HL-60 (cell line): ENCODE results near the gene ISLR2.

ENCODE experiments used
- DNase-seq, 2 experiments: peaks; one replicate each; pipeline ENCODE4 v3.0.0-alpha.2; 2010 to 2020; ENCODE audit warnings: low read depth in 1 of 2, low spot score in 1 of 2
- H3K27ac ChIP-seq: fragments of 250-450 bp; sonication (Bioruptor Pico); replicated peaks from 2 replicates; pipeline ENCODE4 v1.5.1; 2020; ENCODE audit warnings: mild to moderate bottlenecking, moderate library complexity
- H3K27me3 ChIP-seq: fragments of 250-450 bp; sonication (Bioruptor Pico); 2 replicates; pipeline ENCODE4 v1.5.1; 2021; ENCODE audit warnings: mild to moderate bottlenecking, moderate library complexity; ENCODE audit not compliant: insufficient read depth, poor library complexity, severe bottlenecking
- H3K4me3 ChIP-seq: replicated peaks from 2 replicates; pipeline ENCODE4 v1.5.1; 2011; ENCODE audit warnings: mild to moderate bottlenecking, control low read depth, low read length; ENCODE audit not compliant: insufficient read depth
- GABPA ChIP-seq: IDR thresholded peaks from 2 replicates; pipeline ENCODE4 v1.6.1; 2012; ENCODE audit warnings: low read depth
- POLR2AphosphoS5 ChIP-seq: IDR thresholded peaks from 2 replicates; pipeline ENCODE4 v1.6.1; 2012; ENCODE audit warnings: low read depth
- SPI1 ChIP-seq: IDR thresholded peaks from 2 replicates; pipeline ENCODE4 v1.6.1; 2012; ENCODE audit warnings: low read depth, mild to moderate bottlenecking, borderline replicate concordance
- TF ChIP-seq, protein P1 (sequence below): IDR thresholded peaks from one replicate; pipeline ENCODE4 v1.5.1; 2011; ENCODE audit warnings: low read length, control low read depth, inconsistent platforms; ENCODE audit not compliant: insufficient read depth
- TF ChIP-seq, protein P2 (sequence below): IDR thresholded peaks from 2 replicates; pipeline ENCODE4 v1.6.1; 2012; ENCODE audit warnings: low read depth; ENCODE audit not compliant: insufficient replicate concordance

Gene ISLR2

DNA sequence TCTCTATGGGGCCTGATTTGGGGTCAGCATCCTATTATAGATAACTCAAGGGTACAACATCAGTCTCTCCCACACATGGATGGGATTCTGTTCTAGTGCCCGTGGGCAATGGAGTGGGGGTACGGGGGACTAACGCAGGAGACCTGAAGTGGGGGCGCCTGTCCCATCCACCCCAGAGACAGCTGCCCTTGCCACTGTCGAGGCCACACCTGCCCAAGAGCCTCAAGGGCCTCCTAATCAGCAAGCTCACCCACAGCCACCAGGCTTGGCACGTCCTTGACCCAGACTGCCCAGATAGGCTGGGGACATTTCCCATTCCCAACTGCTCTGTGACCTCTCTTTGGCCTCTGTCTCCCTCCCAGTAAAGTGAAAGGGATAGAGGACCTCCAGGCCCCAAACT, 8.5 kb upstream of the ISLR2 start:
- DNase-seq: no peak
- no peak overlapping the region for H3K27ac ChIP-seq

DNA sequence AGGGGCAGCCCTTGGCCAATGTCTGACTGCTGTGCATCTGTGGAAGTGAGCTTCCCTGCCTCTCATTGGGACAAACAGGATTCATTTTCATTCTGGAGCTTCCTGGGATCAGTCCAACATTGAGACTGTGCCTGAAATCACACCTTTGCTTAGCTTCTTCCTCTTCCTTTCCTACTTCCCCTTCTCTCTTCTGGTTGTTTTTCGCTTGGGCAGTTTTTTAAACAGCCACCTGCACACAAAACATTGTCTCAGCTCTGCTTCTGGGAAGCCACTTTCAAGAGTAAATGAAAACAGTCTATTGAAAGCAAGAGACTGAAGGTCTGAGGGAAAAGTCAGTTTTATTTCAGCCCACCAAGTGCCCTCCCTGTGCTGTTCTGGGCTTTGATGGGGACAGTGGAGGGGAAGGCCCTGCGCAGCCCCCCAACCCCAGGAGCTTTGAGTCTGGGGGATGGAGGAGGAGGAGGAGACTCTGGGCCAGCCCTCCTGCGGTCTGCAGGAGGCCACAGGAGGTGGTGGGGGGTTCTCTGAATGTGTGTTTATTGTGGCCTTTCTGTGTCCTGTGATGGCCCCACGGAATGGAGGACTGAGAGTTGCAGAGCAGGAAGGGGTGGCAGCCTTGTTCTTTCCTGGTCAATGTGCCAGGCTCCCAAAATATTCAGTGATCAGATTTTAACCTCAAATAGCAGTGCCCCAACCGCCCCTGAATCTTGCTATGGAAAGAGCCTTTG, 7.8 kb upstream of the ISLR2 start:
- H3K4me3 ChIP-seq: no peak overlapping the region
- DNase-seq: no peak
- H3K27ac ChIP-seq: no peak overlapping the region
- TF ChIP-seq, protein P1, sequence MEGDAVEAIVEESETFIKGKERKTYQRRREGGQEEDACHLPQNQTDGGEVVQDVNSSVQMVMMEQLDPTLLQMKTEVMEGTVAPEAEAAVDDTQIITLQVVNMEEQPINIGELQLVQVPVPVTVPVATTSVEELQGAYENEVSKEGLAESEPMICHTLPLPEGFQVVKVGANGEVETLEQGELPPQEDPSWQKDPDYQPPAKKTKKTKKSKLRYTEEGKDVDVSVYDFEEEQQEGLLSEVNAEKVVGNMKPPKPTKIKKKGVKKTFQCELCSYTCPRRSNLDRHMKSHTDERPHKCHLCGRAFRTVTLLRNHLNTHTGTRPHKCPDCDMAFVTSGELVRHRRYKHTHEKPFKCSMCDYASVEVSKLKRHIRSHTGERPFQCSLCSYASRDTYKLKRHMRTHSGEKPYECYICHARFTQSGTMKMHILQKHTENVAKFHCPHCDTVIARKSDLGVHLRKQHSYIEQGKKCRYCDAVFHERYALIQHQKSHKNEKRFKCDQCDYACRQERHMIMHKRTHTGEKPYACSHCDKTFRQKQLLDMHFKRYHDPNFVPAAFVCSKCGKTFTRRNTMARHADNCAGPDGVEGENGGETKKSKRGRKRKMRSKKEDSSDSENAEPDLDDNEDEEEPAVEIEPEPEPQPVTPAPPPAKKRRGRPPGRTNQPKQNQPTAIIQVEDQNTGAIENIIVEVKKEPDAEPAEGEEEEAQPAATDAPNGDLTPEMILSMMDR: no peak
- TF ChIP-seq SPI1: peak; percentile 27; the same call in 1 of the 2 replicates
- TF ChIP-seq GABPA: no peak
- H3K27me3 ChIP-seq: peaks cover 5% of the 10 kb centered on the region

More for the DNA sequence above, 8.5 kb upstream of the ISLR2 start:
- no peak overlapping the region for H3K4me3 ChIP-seq
- no peak for TF ChIP-seq POLR2AphosphoS5
- TF ChIP-seq SPI1: no peak
- no peak for TF ChIP-seq GABPA
- TF ChIP-seq, protein P2, sequence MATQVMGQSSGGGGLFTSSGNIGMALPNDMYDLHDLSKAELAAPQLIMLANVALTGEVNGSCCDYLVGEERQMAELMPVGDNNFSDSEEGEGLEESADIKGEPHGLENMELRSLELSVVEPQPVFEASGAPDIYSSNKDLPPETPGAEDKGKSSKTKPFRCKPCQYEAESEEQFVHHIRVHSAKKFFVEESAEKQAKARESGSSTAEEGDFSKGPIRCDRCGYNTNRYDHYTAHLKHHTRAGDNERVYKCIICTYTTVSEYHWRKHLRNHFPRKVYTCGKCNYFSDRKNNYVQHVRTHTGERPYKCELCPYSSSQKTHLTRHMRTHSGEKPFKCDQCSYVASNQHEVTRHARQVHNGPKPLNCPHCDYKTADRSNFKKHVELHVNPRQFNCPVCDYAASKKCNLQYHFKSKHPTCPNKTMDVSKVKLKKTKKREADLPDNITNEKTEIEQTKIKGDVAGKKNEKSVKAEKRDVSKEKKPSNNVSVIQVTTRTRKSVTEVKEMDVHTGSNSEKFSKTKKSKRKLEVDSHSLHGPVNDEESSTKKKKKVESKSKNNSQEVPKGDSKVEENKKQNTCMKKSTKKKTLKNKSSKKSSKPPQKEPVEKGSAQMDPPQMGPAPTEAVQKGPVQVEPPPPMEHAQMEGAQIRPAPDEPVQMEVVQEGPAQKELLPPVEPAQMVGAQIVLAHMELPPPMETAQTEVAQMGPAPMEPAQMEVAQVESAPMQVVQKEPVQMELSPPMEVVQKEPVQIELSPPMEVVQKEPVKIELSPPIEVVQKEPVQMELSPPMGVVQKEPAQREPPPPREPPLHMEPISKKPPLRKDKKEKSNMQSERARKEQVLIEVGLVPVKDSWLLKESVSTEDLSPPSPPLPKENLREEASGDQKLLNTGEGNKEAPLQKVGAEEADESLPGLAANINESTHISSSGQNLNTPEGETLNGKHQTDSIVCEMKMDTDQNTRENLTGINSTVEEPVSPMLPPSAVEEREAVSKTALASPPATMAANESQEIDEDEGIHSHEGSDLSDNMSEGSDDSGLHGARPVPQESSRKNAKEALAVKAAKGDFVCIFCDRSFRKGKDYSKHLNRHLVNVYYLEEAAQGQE: no peak
- TF ChIP-seq, protein P1: no peak
- H3K27me3 ChIP-seq: peaks cover 5% of the 10 kb centered on the region

DNA sequence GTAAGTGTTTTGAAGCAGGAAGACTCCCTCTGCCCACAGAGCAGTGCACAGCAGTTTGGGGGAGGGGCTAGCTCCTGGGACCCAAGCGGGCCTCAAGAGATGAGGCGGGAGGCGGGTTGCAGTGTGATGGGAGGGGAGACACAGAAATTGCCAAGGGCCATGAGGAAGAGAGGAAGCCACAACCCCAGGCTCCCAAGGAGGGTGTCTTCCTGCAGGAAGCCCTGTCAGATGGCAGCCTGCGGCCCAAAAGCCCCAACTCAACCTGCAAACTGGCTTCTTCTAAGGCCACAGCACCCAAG, 7.3 kb upstream of the ISLR2 start:
- Histone ChIP-seq H3K4me3 (no peak overlapping the region), H3K27ac (no peak overlapping the region), H3K27me3 (peaks cover 10% of the 10 kb centered on the region)
- DNase-seq: no peak
- TF ChIP-seq, protein P2: no peak
- TF ChIP-seq GABPA: no peak

DNA sequence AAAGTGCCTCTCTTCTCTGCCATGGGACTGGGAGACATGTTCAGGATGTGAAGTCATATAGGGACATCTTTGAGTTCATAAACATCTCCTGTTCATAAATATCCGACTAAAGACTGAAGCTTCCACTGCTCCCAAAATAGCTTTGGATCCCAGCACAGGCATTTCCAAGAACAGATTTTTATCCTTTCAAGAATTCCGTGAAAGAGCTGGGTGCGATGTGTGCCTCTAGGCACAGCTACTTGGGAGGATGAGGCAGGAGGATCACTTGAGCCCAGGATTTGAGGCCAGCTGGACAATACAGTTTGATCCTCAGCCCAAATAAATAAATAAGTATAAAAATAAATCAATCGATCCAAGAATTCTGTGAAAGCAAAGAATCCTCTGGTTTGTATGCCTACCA, 6.7 kb upstream of the ISLR2 start:
- Histone ChIP-seq H3K4me3 (no peak overlapping the region), H3K27ac (no peak overlapping the region), H3K27me3 (peaks cover 16% of the 10 kb centered on the region)
- TF ChIP-seq, protein P1: no peak
- no peak for TF ChIP-seq SPI1
- TF ChIP-seq, protein P2: no peak
- no peak for TF ChIP-seq GABPA
- no peak for TF ChIP-seq POLR2AphosphoS5
- DNase-seq: no peak
